Activated naive CD4-positive, alpha-beta T cell treated with Interleukin-2 at 50 U/mL for 16 hours (primary cell): ENCODE data around the gene OR2T8.

ENCODE experiments used
- DNase-seq: peaks from one replicate; pipeline ENCODE4 v3.0.0-alpha.2; 2020

The OR2T8 gene

DNA sequence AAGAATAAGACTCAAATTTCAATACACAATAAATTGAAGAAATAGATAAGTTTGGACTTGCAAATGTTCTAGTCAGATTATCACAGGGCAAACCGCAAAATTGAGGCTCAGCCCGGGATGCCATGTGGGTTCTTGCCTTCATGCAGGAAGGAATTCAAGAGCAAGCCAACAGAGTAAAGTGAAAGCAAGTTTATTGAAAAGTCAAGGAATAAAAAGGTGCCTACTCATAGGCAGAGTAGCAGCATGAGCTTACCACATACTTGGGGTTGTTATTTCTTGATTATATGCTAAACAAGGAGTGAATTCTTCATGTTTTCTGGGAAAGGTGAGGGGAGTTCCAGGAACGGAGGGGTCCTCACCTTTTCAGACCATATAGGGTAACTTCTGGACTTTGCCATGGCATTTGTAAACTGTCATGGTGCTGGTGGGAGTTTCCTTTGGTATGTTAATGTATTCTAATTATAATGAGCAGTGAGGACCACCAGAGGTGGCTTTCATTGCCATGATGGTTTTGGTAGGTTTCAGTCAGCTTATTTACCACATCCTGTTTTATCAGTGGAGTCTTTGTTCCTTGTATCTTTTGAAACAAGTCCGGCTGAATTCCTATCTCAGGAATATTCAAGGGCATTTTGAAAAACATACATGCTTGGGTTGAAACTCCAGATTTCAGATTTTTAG lies 43.0 kb downstream of the OR2T8 start:
- no peak for DNase-seq

DNA sequence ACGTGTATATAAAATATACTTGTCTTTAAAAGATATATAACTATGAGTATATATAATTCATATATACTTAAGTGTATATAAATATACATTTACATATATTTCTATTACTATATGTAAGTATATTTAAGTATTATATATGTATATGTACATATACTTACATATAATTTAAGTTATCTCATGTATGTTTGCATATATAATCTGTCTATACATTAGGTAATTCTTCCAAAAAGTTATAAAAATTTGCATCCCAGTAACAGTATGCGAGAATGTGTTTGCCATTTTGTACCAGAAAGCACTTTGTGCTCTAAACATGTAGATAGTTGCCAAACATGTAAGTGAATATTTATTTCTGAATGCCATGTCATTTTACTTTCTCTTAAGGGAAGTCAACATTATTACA lies 44.9 kb downstream of the OR2T8 start, which contains the start of gene OR2AK2:
OR2AK2 (plus strand) TSS at position 301 of the 400 bp plus-strand sequence. CDS start 144 bp downstream, outside the sequence.
- DNase-seq, result no peak

DNA sequence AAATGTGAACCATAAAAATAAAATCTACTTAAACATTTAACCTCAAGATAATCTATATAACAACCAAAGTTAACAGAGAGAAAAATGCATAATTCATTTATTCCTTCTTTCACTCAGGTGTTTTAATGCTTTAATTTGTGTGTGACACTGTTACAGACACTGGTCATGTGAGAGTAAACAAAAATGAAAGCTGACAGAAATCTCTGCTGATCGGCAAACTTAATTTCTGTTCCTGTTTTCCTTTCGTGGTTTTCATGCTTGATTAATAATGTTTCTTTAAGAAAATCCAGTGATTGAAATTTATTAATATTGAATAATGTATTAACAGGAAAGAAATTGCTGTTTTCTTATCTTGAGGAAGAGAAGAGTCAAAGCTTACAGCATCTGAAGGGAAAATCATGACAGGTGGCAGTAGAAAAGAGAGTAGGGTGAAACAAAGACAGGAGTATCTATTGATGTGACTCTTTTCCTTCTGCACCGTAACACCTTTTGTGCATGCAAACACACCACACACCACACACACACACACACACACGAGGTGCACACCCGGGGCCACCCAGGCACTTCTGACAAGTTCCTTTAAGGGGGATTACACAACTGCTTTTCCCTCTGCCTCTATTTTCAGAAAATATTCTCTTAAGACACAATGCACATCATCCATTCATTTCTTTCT lies 46.6 kb downstream of the OR2T8 start:
- no peak for DNase-seq
